CD4-positive, alpha-beta T cell treated with Interleukin-4 for 4 hours (primary cell): ENCODE results near the gene COL23A1.
"Not testable (repeated sequence)": the region's sequence is repeated elsewhere in the genome, so short reads cannot be mapped to it uniquely, and the experiment has no call there.

Source experiments
- DNase-seq: peaks from one replicate; pipeline ENCODE4 v3.0.0-alpha.2; 2020

The COL23A1 gene

DNA sequence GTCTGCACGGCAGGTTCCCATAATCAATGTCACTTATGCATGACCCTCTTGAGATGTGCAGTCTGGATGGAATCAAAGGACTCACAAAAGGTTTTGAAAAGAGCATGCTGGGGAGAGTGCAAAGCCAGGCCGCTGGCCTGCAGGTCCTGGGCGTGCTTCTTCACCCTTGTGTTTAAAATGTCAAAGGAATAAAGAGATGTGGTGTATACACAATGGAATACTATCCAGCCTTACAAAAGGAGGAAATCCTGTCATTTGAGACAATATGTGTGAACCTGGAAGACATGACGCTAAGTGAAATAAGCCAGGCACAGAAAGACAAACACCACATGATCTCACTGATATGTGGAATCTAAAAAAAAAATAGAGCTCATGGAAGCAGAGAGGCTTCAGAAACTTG lies 220.1 kb downstream of the COL23A1 start:
- DNase-seq, result no peak

DNA sequence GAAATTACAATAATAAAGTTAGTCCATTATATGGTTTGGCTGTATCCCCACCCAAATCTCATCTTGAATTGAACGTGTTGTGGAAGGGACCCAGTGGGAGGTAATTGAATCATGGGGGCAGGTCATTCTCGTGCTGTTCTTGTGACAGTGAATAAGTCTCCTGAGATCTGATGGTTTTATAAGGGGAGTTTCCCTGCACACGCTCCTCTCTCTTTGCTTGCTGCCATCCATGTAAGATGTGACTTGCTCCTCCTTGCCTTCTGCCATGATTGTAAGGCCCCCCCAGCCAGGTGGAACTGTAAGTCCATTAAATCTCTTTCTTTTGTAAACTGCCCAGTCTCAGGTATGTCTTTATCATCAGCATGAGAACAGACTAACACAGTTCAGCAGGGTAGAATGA lies 220.7 kb downstream of the COL23A1 start:
- not testable (repeated sequence) for DNase-seq

GRCh38 chr5:178368716-178369300 lies 221.4 kb downstream of the COL23A1 start:
- no peak for DNase-seq

DNA sequence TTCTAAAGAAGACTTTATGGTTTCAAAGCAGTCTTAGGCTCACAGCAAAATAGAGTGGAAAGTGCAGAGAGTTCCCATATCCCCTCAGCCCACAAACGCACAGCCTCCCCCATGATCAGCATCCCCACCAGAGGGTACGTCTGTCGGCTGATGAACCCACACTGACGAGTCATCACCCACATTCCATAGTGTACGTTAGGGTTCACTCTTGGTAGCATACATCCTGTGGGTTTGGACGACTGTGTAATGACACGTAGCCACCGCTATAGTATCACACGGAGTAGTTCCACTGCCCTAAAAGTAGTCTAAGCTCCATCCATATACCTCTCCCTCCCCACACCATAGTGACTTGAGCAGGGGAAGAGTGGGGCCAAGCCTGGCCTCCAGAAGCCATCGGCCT lies 221.9 kb downstream of the COL23A1 start:
- no peak for DNase-seq

- no peak for DNase-seq
Measured at GRCh38 chr5:178367736-178368120, 222.5 kb downstream of the COL23A1 start.

GRCh38 chr5:178366998-178367735 lies 223.0 kb downstream of the COL23A1 start:
- DNase-seq, result no peak

DNA sequence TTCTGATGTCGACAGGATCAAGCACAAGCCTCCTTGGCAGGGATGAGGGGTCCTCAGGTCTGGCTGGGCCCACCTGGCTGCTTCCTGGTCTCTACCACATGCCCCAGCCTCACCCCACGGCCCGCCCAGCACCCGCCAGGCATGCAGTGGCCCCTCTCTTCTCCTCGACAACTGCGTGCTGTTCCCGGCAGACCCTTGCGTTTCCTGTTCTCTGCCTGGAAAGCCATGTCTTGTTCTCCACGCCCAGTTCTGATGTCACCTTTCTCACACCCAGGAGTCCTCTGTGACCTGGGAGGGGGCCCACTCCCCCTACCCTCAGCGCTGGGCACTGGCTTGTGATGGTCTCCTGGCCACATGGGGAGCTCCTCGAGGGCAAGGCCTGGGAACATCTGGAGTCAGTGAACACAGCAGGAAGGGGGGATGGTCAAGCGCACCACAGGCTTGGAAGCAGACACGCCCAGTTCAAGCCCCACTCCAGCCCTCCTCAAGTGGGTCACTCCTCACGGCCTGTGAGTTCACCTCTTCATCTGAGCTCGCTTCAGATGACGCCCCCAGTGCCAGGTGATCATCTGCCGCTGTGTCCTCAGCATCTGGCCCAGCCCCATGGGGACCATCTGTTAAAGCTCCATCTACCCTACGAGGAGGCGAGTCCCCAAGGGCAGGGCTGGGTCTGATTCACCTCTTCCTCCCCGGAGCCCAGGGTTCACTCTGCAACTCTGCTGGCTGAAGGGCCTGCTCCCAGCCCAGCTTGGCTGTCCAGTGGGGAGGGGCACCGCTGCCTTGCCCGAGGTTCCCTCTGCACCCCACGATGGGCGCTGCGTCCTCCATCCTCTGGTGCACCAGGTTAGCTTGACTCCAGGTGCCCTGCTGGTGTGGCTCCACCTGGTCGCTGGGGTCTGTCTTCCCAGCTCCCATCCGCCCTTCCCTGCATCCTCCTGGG lies 224.4 kb downstream of the COL23A1 start:
- no peak for DNase-seq

DNA sequence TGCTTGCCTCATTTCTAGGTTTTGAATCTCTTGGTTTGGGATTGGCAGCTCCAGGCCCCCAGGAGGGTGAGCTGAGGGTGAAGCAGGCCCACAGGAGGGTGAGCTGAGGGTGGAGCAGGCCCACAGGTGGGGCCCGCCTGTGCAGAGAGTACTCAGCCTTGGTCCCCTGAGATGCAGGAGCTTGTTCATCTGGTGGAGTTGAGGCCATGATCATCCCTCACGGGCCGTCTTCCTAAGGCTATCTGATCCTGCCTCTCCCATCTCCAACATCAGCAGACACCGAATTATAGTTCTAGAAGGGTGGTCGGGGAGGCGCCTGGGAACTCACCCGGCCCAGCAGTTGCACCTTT lies 225.9 kb downstream of the COL23A1 start:
- no peak for DNase-seq

GRCh38 chr5:178363501-178364325 lies 226.5 kb downstream of the COL23A1 start:
- no peak for DNase-seq

DNA sequence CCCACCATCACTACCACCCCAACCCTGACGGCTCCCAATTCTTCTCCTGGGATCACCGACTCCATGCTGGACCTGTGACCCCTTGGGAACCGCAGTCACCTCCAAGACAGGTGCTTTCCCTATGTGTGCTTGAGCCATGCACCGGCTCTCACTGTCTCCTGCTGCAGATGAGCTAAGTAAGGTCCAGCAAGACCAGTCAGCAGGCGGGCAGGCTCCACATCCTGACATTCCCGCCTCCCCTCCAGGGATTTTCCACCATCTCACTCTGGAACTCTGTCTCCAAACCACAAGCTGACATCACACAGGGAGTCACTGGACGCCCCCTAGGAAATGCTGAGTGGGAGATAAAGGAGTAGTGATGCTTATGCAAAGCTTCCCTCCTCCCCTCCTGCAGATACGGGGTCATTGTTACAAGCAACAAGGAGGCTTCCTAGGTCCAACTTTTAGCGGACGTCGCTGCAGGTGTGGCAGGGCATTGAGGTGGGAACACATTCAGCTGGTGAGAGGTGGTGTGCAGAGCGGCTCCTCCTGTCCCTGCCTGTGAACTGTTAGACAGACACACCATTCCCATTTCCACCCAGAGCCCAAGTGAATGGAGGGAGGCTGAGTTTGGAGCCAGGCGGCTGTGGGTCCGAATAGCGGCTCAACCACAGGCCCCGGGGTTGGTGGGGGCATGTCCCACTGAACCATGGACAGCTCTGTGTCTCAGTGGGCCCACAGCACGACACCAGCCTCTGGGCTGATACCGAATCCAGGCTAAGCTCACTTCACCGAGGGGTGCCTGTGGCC lies 228.3 kb downstream of the COL23A1 start:
- DNase-seq, result no peak

- DNase-seq, result no peak
Measured at GRCh38 chr5:178360926-178361235, 229.3 kb downstream of the COL23A1 start.

GRCh38 chr5:178360222-178360925 lies 229.8 kb downstream of the COL23A1 start:
- DNase-seq, result no peak

DNA sequence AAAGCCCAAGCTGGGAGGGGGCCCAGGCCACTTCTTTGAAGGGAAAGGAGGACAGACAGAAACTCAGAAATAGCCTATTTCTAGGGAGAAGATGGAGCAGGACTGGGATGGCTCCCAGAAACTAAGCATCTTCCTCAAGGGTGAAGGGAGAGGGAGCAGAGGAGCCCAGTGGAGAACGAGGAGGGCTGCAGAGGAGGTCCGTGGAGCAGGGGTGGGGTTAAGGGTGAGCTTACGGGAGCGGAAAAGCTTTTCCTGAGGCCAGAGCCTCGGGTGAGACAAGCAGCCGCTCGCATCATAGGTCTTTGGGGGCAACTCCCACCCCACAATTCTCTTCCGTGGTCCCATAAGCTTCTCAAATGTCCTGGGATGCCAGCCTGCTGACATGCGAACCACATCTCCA lies 230.5 kb downstream of the COL23A1 start:
- no peak for DNase-seq

DNA sequence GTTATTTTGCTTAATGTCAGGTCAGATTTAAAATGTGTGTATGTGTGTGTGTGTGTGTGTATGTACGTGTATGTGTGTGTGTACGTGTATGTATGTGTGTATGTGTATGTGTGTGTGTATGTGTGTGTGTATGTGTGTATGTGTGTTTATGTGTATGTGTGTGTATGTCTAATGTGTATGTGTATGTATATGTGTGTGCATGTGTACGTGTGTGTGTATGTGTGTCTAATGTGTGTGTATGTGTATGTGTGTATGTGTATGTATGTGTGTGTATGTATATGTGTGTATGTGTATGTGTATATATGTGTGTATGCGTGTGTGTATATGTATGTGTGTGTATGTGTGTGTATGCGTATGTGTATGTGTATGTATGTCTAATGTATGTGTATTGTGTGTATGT lies 232.5 kb downstream of the COL23A1 start:
- DNase-seq, result no peak

GRCh38 chr5:178357121-178357521 lies 233.1 kb downstream of the COL23A1 start:
- DNase-seq, result no peak

- DNase-seq, result no peak
Measured at GRCh38 chr5:178356431-178356872, 233.7 kb downstream of the COL23A1 start.

DNA sequence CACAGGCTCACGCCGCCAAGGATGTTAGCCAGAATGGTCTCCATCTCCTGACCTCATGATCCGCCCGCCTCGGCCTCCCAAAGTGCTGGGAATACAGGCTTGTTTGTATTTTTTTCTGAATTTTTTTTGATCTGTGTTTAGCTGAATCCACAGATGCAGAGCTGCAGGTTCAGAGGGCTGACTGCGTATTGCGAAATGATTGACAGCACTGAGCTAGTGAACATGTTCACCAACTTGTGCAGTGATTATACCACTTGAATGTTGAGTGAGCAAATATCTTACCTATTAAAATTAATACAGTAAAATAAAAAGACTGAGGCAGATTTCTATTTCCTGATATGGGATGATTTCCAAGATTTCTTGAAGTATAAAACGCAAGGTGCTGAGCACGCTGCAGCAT lies 234.5 kb downstream of the COL23A1 start:
- DNase-seq, result no peak

- no peak for DNase-seq
Measured at GRCh38 chr5:178353461-178353860, 236.7 kb downstream of the COL23A1 start.

DNA sequence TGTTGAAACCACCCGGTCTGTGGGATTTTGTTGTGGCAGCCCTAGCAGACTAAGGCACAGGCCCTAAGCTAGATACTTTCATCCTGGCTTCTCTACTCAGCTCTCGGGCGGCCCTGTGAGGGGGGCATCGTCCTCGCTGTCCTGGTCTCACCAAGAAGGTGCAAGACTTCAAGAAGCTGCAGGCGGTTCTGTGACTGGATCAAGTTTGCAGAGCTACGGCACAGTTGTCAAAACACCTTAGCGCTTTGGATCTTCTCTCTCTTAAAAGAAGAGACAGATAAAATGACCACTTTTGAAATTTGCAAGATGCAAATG lies 238.2 kb downstream of the COL23A1 start:
- no peak for DNase-seq

- DNase-seq, result no peak
Measured at GRCh38 chr5:178351221-178352034, 238.8 kb downstream of the COL23A1 start.
